Liver (tissue), 9 donors: Measurements from ENCODE around the gene DDI1. TPM values are rescaled to one million over a fixed set of nuclear protein-coding genes. Genes with fewer than 3 reads are reported as not detected.

Experiments
- DNase-seq: peaks from one replicate; pipeline ENCODE4 v3.0.0-alpha.2; 2017; ENCODE audit warnings: low spot score
- H3K27ac ChIP-seq, 2 donors: one replicate each; pipeline ENCODE4 v1.7.0; 2013; ENCODE audit warnings: inconsistent platforms in 2 of 2, low read length in 2 of 2, control low read depth in 1 of 2, low read depth in 1 of 2, mild to moderate bottlenecking in 1 of 2
- H3K27me3 ChIP-seq, 4 donors: one replicate each; pipeline versions ENCODE4 v1.6.1 to v1.7.0; 2013; ENCODE audit warnings: low read length in 3 of 4, inconsistent platforms in 1 of 4, mild to moderate bottlenecking in 1 of 4, moderate library complexity in 1 of 4; ENCODE audit not compliant: control insufficient read depth in 4 of 4, insufficient read depth in 4 of 4
- H3K36me3 ChIP-seq, 4 donors: one replicate each; pipeline versions ENCODE4 v1.6.1 to v1.7.0; 2013; ENCODE audit warnings: low read length in 3 of 4, mild to moderate bottlenecking in 3 of 4, low read depth in 1 of 4, moderate library complexity in 1 of 4; ENCODE audit not compliant: control insufficient read depth in 4 of 4, insufficient read depth in 3 of 4
- H3K4me1 ChIP-seq, 4 donors: one replicate each; pipeline versions ENCODE4 v1.6.1 to v1.7.0; 2013; ENCODE audit warnings: low read length in 3 of 4, mild to moderate bottlenecking in 3 of 4, moderate library complexity in 1 of 4; ENCODE audit not compliant: control insufficient read depth in 4 of 4, insufficient read depth in 4 of 4
- H3K4me3 ChIP-seq, 3 donors: one replicate each; pipeline versions ENCODE4 v1.6.1 to v1.7.0; 2013; ENCODE audit warnings: low read length in 3 of 3, control low read depth in 1 of 3, low read depth in 1 of 3, mild to moderate bottlenecking in 1 of 3
- H3K9ac ChIP-seq, 2 donors: one replicate each; pipeline ENCODE4 v1.7.0; 2013; ENCODE audit warnings: low read length in 2 of 2, mild to moderate bottlenecking in 2 of 2, moderate library complexity in 2 of 2, control low read depth in 1 of 2, low read depth in 1 of 2
- H3K9me3 ChIP-seq, 4 donors: one replicate each; pipeline versions ENCODE4 v1.6.1 to v1.7.0; 2013; ENCODE audit warnings: low read length in 3 of 4; ENCODE audit not compliant: control insufficient read depth in 4 of 4
- ATF3 ChIP-seq: IDR thresholded peaks from 2 replicates; pipeline ENCODE4 v1.6.1; 2016; ENCODE audit warnings: antibody characterized with exemption
- CTCF ChIP-seq: fragments of 150-350 bp; IDR thresholded peaks from 2 replicates; pipeline ENCODE4 v1.5.1; 2017; ENCODE audit warnings: improper control_type of control experiment, low read depth, low read length; ENCODE audit not compliant: missing input control
- EGR1 ChIP-seq, 2 donors: IDR thresholded peaks; 2 replicates each; pipeline ENCODE4 v1.6.1; 2016 to 2018; ENCODE audit warnings: antibody characterized with exemption in 2 of 2, low read depth in 2 of 2
- FOXA1 ChIP-seq: IDR thresholded peaks from 2 replicates; pipeline ENCODE4 v1.6.1; 2016; ENCODE audit warnings: antibody characterized with exemption
- FOXA2 ChIP-seq: IDR thresholded peaks from 2 replicates; pipeline ENCODE4 v1.6.1; 2016; ENCODE audit warnings: antibody characterized with exemption
- GABPA ChIP-seq, 2 donors: IDR thresholded peaks in 1 of 2; conservative IDR thresholded peaks in 1 of 2; 2 replicates each; pipeline ENCODE4 v1.6.1; 2016; ENCODE audit warnings: antibody characterized with exemption in 2 of 2, mild to moderate bottlenecking in 1 of 2, moderate library complexity in 1 of 2
- JUND ChIP-seq, 2 donors: IDR thresholded peaks; 2 replicates each; pipeline ENCODE4 v1.6.1; 2016; ENCODE audit warnings: antibody characterized with exemption in 2 of 2
- MAX ChIP-seq: IDR thresholded peaks from 2 replicates; pipeline ENCODE4 v1.6.1; 2016; ENCODE audit warnings: antibody characterized with exemption
- NR2F2 ChIP-seq: IDR thresholded peaks from 2 replicates; pipeline ENCODE4 v1.6.1; 2016; ENCODE audit warnings: antibody characterized with exemption
- RAD21 ChIP-seq, 2 donors: IDR thresholded peaks; 2 replicates each; pipeline ENCODE4 v1.6.1; 2016; ENCODE audit warnings: antibody characterized with exemption in 2 of 2, mild to moderate bottlenecking in 2 of 2
- REST ChIP-seq: IDR thresholded peaks from 2 replicates; pipeline ENCODE4 v1.6.1; 2016; ENCODE audit warnings: antibody characterized with exemption, mild to moderate bottlenecking
- RXRA ChIP-seq, 2 donors: IDR thresholded peaks; 2 replicates each; pipeline ENCODE4 v1.6.1; 2017 to 2018; ENCODE audit warnings: antibody characterized with exemption in 2 of 2, mild to moderate bottlenecking in 1 of 2
- SP1 ChIP-seq: IDR thresholded peaks from 2 replicates; pipeline ENCODE4 v1.6.1; 2018; ENCODE audit warnings: antibody characterized with exemption, mild to moderate bottlenecking
- TAF1 ChIP-seq: conservative IDR thresholded peaks from 2 replicates; pipeline ENCODE4 v1.6.1; 2016; ENCODE audit warnings: antibody characterized with exemption, mild to moderate bottlenecking
- YY1 ChIP-seq: IDR thresholded peaks from 2 replicates; pipeline ENCODE4 v1.6.1; 2016; ENCODE audit warnings: antibody characterized with exemption, mild to moderate bottlenecking
- ZBTB33 ChIP-seq: IDR thresholded peaks from 2 replicates; pipeline ENCODE4 v1.6.1; 2016; ENCODE audit warnings: antibody characterized with exemption
- WGBS: extraction: QIAGEN DNeasy Blood & Tissue Kit; methylation state at CpG from one replicate; pipeline ENCODE4 v1.1.7; 2013; 5-methylcytosine and 5-hydroxymethylcytosine counted together
- polyA plus RNA-seq, 2 donors: library from polyadenylated mRNA; stranded (reverse) in 1 of 2; unstranded in 1 of 2; fragments of 200-250 nt in 1 of 2; fragments of >200 nt in 1 of 2; fragmentation: Nextera tagmentation in 1 of 2; extraction: Ambion mirVana in 1 of 2; gene quantifications; one replicate each; pipeline versions ENCODE4 v1.2.1 to v1.2.3, GENCODE V29; 2013 to 2015
- total RNA-seq, 2 donors: library from RNA; depleted of rRNA; stranded (reverse); fragments of >200 nt; gene quantifications; one replicate each; pipeline ENCODE4 v1.2.3, GENCODE V29; 2014
- donor health status: healthy.
- donor health status: healthy.
- donor health status: healthy.
- donor health status: healthy.
- donor health status: healthy.

The DDI1 gene
- total and polyA plus RNA-seq, 4 donors = 0.07 TPM; not detected in 3

- no peak overlapping the region for H3K27ac ChIP-seq
- WGBS = 96% methylated on average over 1 of the region's 1 CpG
- H3K9ac ChIP-seq = no peak overlapping the region
- no peaks in the 10 kb centered on the region for H3K36me3 ChIP-seq
- peaks cover 0 to 3% (median 0%) of the 10 kb centered on the region in 4 donors for H3K9me3 ChIP-seq
- no peak for DNase-seq
- TF ChIP-seq RAD21 (IDR thresholded peaks at IDR 0.05) (no peak), REST (no peak), JUND (IDR thresholded peaks at IDR 0.05) (no peak), NR2F2 (no peak), RXRA (IDR thresholded peaks at IDR 0.05) (no peak), CTCF (no peak), ZBTB33 (no peak), FOXA1 (no peak), TAF1 (no peak), SP1 (no peak), EGR1 (IDR thresholded peaks at IDR 0.05; ENCODE audit: low read depth in 2 of 2) (no peak), ATF3 (no peak)
- H3K4me3 ChIP-seq = no peak overlapping the region
- H3K27me3 ChIP-seq = no peaks in the 10 kb centered on the region
- no peaks in the 10 kb centered on the region for H3K4me1 ChIP-seq
These were observed 42.3 kb upstream of the DDI1 start for GRCh38 chr11:103994094-103994493.

GRCh38 chr11:103994518-103994917, 41.9 kb upstream of the DDI1 start:
- Histone ChIP-seq H3K27ac (no peak overlapping the region), H3K4me1 (no peaks in the 10 kb centered on the region), H3K36me3 (no peaks in the 10 kb centered on the region), H3K9me3 (peaks cover 0 to 3% (median 0%) of the 10 kb centered on the region in 4 donors), H3K27me3 (no peaks in the 10 kb centered on the region), H3K9ac (no peak overlapping the region), H3K4me3 (no peak overlapping the region)
- 84% methylated on average over 2 of the region's 2 CpGs for WGBS
- no peak for DNase-seq
- no peak for TF ChIP-seq CTCF
- TF ChIP-seq ZBTB33 = no peak
- TF ChIP-seq YY1 = no peak
- TF ChIP-seq NR2F2 = no peak
- TF ChIP-seq RAD21 (IDR thresholded peaks at IDR 0.05) = no peak
- no peak for TF ChIP-seq ATF3
- no peak for TF ChIP-seq GABPA (IDR thresholded peaks at IDR 0.05 in 1 of 2, conservative IDR thresholded peaks at IDR 0.05 in 1 of 2)
- no peak for TF ChIP-seq FOXA2
- no peak for TF ChIP-seq MAX
- TF ChIP-seq JUND (IDR thresholded peaks at IDR 0.05) = no peak
- TF ChIP-seq RXRA (IDR thresholded peaks at IDR 0.05) = no peak
- TF ChIP-seq FOXA1 = no peak
- TF ChIP-seq SP1 = no peak
- TF ChIP-seq TAF1 = no peak
